Right ventricle myocardium inferior (tissue), 1 donor: ENCODE data around the gene CBFA2T2. TPM values are rescaled to one million over a fixed set of nuclear protein-coding genes. Genes with fewer than 3 reads are reported as not detected.
"Not testable (repeated sequence)": the region's sequence is repeated elsewhere in the genome, so short reads cannot be mapped to it uniquely, and the experiment has no call there.

ENCODE experiments used
- ATAC-seq: fragments of 200-7000 bp; cut with Tn5 transposase; one replicate; pipeline ENCODE4 v1.9.1; 2020; ENCODE audit warnings: mild to moderate bottlenecking, moderate library complexity
- DNase-seq: peaks from one replicate; pipeline ENCODE4 v3.0.0; 2021; ENCODE audit errors: missing footprints
- intact Hi-C: fragments of 100-400 bp; cut with DNase I; formaldehyde crosslinking; loops from one replicate; pipeline ENCODE4 v1.11.0; 2022
- total RNA-seq: library from RNA; stranded (reverse); fragmentation: NEBNext Ultra II Directional; extraction: Animal tissue kit (Norgen Biotek cat#: 25700); gene quantifications from one replicate; pipeline ENCODE4 v1.2.1, GENCODE V29; 2021
- donor health status: DM: no; HTN: yes; CAD: no; lungs with severe emphysema.

The CBFA2T2 gene
- total RNA-seq, 1 donor from 2014 or later: 11.3 TPM

- DNase-seq, intact Hi-C loops, ATAC-seq: not testable (repeated sequence)
These were observed 71.2 kb downstream of the CBFA2T2 start for GRCh38 chr20:33561053-33561452.

- peak; percentile 98 for ATAC-seq
- DNase-seq: peak; percentile 72
- intact Hi-C loops: no loop called here
These were observed 72.1 kb downstream of the CBFA2T2 start for GRCh38 chr20:33561692-33562601.

GRCh38 chr20:33563788-33564187 lies 73.9 kb downstream of the CBFA2T2 start:
- intact Hi-C loops: no loop called here
- no peak for DNase-seq
- ATAC-seq: no peak

DNA sequence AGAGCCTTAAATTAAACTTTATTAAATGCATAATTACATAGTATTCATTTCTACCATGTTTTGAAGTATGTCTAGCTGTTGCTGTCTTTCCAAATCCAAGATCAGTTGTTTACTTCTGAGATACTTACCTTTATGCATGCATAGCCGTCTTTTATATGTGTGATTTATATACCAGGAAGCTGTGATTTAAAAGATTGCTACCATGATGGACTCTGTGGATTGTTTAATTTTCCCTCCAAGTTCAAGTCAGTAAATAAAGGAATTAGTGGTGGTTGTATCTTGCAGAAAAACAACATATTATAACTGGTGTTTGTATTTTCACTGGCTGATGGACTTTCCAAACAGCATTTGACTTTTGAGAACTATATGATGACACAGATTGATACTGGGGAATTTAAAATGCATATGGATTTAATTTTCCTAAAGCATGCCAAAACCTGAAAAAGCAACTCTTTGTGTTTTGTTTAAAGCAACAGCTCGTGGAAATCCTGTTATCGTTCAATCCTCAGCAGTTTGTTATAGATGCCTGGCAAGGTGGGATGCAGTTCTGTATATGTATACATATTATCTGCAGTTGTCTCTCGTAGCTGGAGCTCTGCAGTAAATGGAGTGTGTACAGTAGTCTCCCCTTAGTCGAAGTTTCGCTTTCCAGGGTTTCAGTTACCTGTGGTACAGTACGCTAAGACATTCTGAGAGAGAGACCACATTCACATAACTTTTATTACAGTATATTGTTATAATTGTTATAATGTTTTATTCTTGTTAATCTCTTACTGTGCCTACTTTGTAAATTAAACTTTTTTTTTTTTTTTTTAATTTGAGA lies 77.1 kb downstream of the CBFA2T2 start:
- DNase-seq: no peak
- intact Hi-C loops: no loop called here
- ATAC-seq: no peak

- no peak for DNase-seq
- no peak for ATAC-seq
- intact Hi-C loops: no loop called here
These were observed 78.1 kb downstream of the CBFA2T2 start for GRCh38 chr20:33567949-33568348.

GRCh38 chr20:33568378-33568777 lies 78.5 kb downstream of the CBFA2T2 start:
- intact Hi-C loops: no loop called here
- no peak for DNase-seq
- peak; percentile 80 for ATAC-seq

- no peak for DNase-seq
- intact Hi-C loops: no loop called here
- no peak for ATAC-seq
These were observed 79.2 kb downstream of the CBFA2T2 start for GRCh38 chr20:33568868-33569801.

GRCh38 chr20:33569802-33570391 lies 80.0 kb downstream of the CBFA2T2 start:
- no peak for ATAC-seq
- intact Hi-C loops: no loop called here
- DNase-seq: no peak

- ATAC-seq: no peak
- DNase-seq: no peak
- intact Hi-C loops: no loop called here
These were observed 80.8 kb downstream of the CBFA2T2 start for GRCh38 chr20:33570743-33571142.

DNA sequence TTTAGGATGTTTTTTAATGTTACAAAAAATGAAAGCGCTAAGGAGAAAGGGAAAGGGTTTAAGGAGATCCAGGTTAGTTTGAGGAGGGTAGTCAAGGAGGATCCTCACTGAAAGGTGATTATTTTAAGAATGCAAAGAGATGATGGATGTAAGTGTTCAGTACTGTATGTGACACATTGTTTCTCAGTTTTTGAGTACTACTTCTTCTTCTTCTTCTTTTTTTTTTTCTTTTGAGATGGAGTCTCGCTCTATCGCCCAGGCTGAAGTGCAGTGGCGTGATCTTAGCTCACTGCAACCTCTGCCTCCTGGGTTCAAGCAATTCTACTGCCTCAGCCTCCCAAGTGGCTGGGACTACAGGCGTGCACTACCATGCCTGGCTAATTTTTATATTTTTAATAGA lies 83.4 kb downstream of the CBFA2T2 start:
- intact Hi-C loops, DNase-seq, ATAC-seq: not testable (repeated sequence)

- DNase-seq (no peak), ATAC-seq (no peak)
- intact Hi-C loops: no loop called here
These were observed 85.4 kb downstream of the CBFA2T2 start for GRCh38 chr20:33575282-33575681.

- intact Hi-C loops: no loop called here
- peak; percentile 56 for ATAC-seq
- DNase-seq: no peak
These were observed 86.7 kb downstream of the CBFA2T2 start for GRCh38 chr20:33576432-33577125.

DNA sequence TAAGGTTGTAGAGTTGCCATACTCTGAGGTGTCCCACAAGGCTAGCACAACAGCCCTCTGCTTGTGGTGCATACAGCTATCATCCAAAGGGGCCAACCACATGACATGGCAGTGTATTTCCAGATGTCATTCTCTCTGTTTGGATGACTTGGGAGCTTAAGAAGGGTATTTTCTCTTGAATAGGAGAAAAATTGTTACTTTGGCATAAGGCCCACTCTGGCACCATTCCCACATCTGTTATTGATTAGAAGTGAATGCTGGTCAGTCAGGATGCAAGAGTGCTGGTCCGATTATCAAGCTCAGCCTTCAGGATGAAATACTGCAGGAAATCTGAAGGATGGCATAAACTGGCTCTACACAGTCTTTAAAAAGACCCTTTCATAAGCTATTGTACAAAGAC lies 88.6 kb downstream of the CBFA2T2 start:
- ATAC-seq: peak; percentile 40

DNA sequence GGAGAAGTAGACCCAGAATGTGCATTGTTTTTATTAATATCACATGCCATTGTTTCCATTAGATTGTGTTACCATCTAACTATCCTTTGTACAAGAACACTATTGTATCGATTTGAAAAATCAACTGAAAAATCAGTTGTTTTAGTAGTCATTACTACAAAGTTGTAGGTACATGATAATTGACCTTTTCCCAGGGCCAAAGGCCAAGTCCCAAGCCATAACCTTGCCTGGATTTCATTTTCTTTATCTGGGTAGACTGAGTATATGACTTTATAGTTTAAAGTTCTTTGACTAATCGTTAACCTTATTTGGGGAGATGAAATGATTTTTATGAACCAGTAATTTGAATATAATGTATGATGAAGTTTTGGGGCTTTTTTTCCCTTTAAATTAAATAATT lies 93.2 kb downstream of the CBFA2T2 start:
- DNase-seq (no peak), ATAC-seq (no peak)
- intact Hi-C loops: no loop called here

More for the DNA sequence above, 88.6 kb downstream of the CBFA2T2 start:
- intact Hi-C loops: no loop called here
- DNase-seq: no peak

GRCh38 chr20:33584976-33585375 lies 95.1 kb downstream of the CBFA2T2 start:
- ATAC-seq (no peak), DNase-seq (no peak)
- intact Hi-C loops: no loop called here

DNA sequence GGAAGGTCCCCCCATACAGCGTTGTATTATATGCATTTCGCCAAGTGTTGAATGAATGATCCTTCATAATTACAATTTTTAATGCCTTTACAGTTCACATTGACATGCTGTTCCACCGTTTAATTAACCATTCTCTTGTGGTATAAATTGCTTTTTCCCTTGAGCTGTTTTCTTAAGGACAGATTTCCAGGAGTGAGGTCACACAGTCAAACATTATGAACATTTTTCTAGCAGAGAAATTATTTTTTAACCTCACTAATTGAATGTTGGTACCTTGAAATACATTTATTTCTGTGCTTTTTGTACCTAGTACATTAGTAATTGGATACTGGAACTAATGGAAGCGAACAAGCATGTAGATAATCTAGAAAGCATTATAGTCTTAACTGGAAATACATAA lies 95.5 kb downstream of the CBFA2T2 start:
- intact Hi-C loops: no loop called here
- DNase-seq (no peak), ATAC-seq (no peak)

- DNase-seq: no peak
- intact Hi-C loops: no loop called here
- no peak for ATAC-seq
These were observed 99.2 kb downstream of the CBFA2T2 start for GRCh38 chr20:33589059-33589458.

- ATAC-seq, intact Hi-C loops: not testable (repeated sequence)
These were observed 102.0 kb downstream of the CBFA2T2 start for GRCh38 chr20:33591901-33592300.

More at GRCh38 chr20:33591901-33592300, 102.0 kb downstream of the CBFA2T2 start:
- not testable (repeated sequence) for DNase-seq
